H1 (cell line): ENCODE results near the gene ARHGEF7. TPM values are rescaled to one million over a fixed set of nuclear protein-coding genes. Genes with fewer than 3 reads are reported as not detected.

Experiments
- CTCF ChIA-PET: fragments of 300-600 bp; sonication (Branson Sonifier 250); formaldehyde crosslinking; loops from one replicate; lab custom pipeline; 2021; ENCODE audit not compliant: partially characterized antibody; lab: Charles Lee
- POLR2A ChIA-PET: fragments of 300-600 bp; sonication (Branson Sonifier 250); formaldehyde crosslinking; loops from one replicate; lab custom pipeline; 2021; ENCODE audit warnings: inconsistent platforms; ENCODE audit not compliant: partially characterized antibody; lab: Charles Lee
- DNase-seq, 2 experiments: peaks; one replicate each; pipeline versions ENCODE4 v3.0.0 to v3.0.0-alpha.2; 2010 to 2022; ENCODE audit warnings: low spot score in 2 of 2, low read depth in 1 of 2, mixed read lengths in 1 of 2
- FAIRE-seq: peaks from 2 replicates; lab custom pipeline; 2011; peaks lifted over from hg19 to GRCh38; lab: Jason Lieb, UNC
- H2AFZ ChIP-seq: 2 replicates; pipeline ENCODE4 v1.8.1; 2012; ENCODE audit warnings: low read length, inconsistent platforms
- H2AK5ac ChIP-seq: 2 replicates; pipeline ENCODE4 v1.6.1; 2013; ENCODE audit warnings: low read depth, low read length
- H2BK120ac ChIP-seq: replicated peaks from 2 replicates; pipeline ENCODE3; 2013; ENCODE audit warnings: low read depth, low read length, inconsistent platforms
- H2BK12ac ChIP-seq: 2 replicates; pipeline ENCODE4 v1.6.1; 2013; ENCODE audit warnings: low read depth, low read length
- H2BK15ac ChIP-seq: 2 replicates; pipeline ENCODE4 v1.6.1; 2013; ENCODE audit warnings: low read length
- H2BK20ac ChIP-seq: 2 replicates; pipeline ENCODE4 v1.6.1; 2013; ENCODE audit warnings: low read length
- H2BK5ac ChIP-seq: 2 replicates; pipeline ENCODE4 v1.6.1; 2013; ENCODE audit warnings: low read depth, low read length
- H3K14ac ChIP-seq: 2 replicates; pipeline ENCODE4 v1.6.1; 2013; ENCODE audit warnings: inconsistent platforms; ENCODE audit not compliant: insufficient read length
- H3K18ac ChIP-seq: 2 replicates; pipeline ENCODE4 v1.6.1; 2013; ENCODE audit warnings: low read length; ENCODE audit errors: extremely low read depth
- H3K23ac ChIP-seq: 2 replicates; pipeline ENCODE4 v1.6.1; 2013; ENCODE audit warnings: inconsistent platforms; ENCODE audit not compliant: insufficient read length
- H3K23me2 ChIP-seq: 2 replicates; pipeline ENCODE4 v1.6.1; 2013; ENCODE audit warnings: low read depth, low read length
- H3K27ac ChIP-seq: 2 replicates; pipeline ENCODE4 v1.6.1; 2011; ENCODE audit warnings: low read depth, low read length, inconsistent platforms
- H3K27me3 ChIP-seq, 4 experiments: replicated peaks in 1 of 4; 1 replicate in 1 of 4; 2 replicates in 3 of 4; pipeline versions ENCODE4 v1.6.1 to v1.8.1; 2011 to 2013; ENCODE audit warnings: low read length in 3 of 4, mild to moderate bottlenecking in 3 of 4, inconsistent platforms in 2 of 4, mixed read lengths in 2 of 4, moderate library complexity in 1 of 4; ENCODE audit not compliant: control insufficient read depth in 3 of 4, insufficient read depth in 3 of 4; ENCODE audit errors: extremely low read depth in 1 of 4
- H3K36me3 ChIP-seq, 4 experiments: 2 replicates each; pipeline versions ENCODE4 v1.6.1 to v1.8.1; 2011 to 2013; ENCODE audit warnings: mild to moderate bottlenecking in 4 of 4, low read length in 3 of 4, moderate library complexity in 2 of 4, control low read depth in 1 of 4, inconsistent platforms in 1 of 4; ENCODE audit not compliant: insufficient read depth in 4 of 4, control insufficient read depth in 2 of 4
- H3K4ac ChIP-seq: replicated peaks from 2 replicates; pipeline ENCODE3; 2013; ENCODE audit warnings: low read length, low read depth, mixed read lengths, inconsistent platforms; ENCODE audit not compliant: insufficient read length
- H3K4me1 ChIP-seq, 4 experiments: replicated peaks in 1 of 4; 1 replicate in 1 of 4; 2 replicates in 3 of 4; pipeline versions ENCODE4 v1.6.1 to v1.8.1; 2011 to 2013; ENCODE audit warnings: low read length in 3 of 4, inconsistent platforms in 2 of 4, mixed read lengths in 1 of 4; ENCODE audit not compliant: insufficient read depth in 4 of 4, control insufficient read depth in 3 of 4
- H3K4me2 ChIP-seq, 2 experiments: 2 replicates each; pipeline versions ENCODE4 v1.6.1 to v1.8.1; 2011 to 2013; ENCODE audit warnings: low read depth in 2 of 2, low read length in 2 of 2, control low read depth in 1 of 2, inconsistent platforms in 1 of 2, mild to moderate bottlenecking in 1 of 2; ENCODE audit not compliant: insufficient read depth in 1 of 2
- H3K4me3 ChIP-seq, 4 experiments: fragments of 200-600, 300-600 bp in 1 of 4; sonication (generic), shearing (Covaris generic), sonication (Bioruptor Twin) in 1 of 4; 2 replicates each; pipeline versions ENCODE4 v1.5.1 to v1.8.1; 2011 to 2016; ENCODE audit warnings: low read length in 4 of 4, low read depth in 3 of 4, control low read depth in 2 of 4, inconsistent platforms in 2 of 4, mild to moderate bottlenecking in 2 of 4, mixed read lengths in 1 of 4, moderate library complexity in 1 of 4; ENCODE audit not compliant: insufficient read depth in 2 of 4; ENCODE audit errors: extremely low read depth in 1 of 4
- H3K56ac ChIP-seq: replicated peaks from 2 replicates; pipeline ENCODE3; 2013; ENCODE audit warnings: low read depth, mild to moderate bottlenecking, mixed read lengths, low read length, inconsistent platforms; ENCODE audit not compliant: insufficient read length
- H3K79me1 ChIP-seq: 2 replicates; pipeline ENCODE4 v1.6.1; 2013; ENCODE audit warnings: low read depth, low read length, control low read depth
- H3K79me2 ChIP-seq, 2 experiments: 2 replicates each; pipeline versions ENCODE4 v1.6.1 to v1.8.1; 2012 to 2013; ENCODE audit warnings: low read length in 2 of 2, mild to moderate bottlenecking in 2 of 2, inconsistent platforms in 1 of 2; ENCODE audit not compliant: insufficient read depth in 2 of 2, control insufficient read depth in 1 of 2
- H3K9ac ChIP-seq, 4 experiments: replicated peaks in 1 of 4; 1 replicate in 1 of 4; 2 replicates in 3 of 4; pipeline versions ENCODE4 v1.6.1 to v1.8.1; 2011 to 2013; ENCODE audit warnings: low read depth in 3 of 4, low read length in 3 of 4, control low read depth in 2 of 4, mild to moderate bottlenecking in 2 of 4, moderate library complexity in 2 of 4, inconsistent platforms in 1 of 4; ENCODE audit errors: extremely low read depth in 1 of 4
- H3K9me3 ChIP-seq, 2 experiments: 2 replicates each; pipeline versions ENCODE4 v1.6.1 to v1.8.1; 2012 to 2013; ENCODE audit warnings: mild to moderate bottlenecking in 2 of 2, moderate library complexity in 2 of 2, control low read depth in 1 of 2, inconsistent platforms in 1 of 2, low read depth in 1 of 2, low read length in 1 of 2, mixed read lengths in 1 of 2; ENCODE audit not compliant: insufficient read depth in 2 of 2
- H4K20me1 ChIP-seq, 2 experiments: replicated peaks in 1 of 2; 2 replicates each; pipeline versions ENCODE3 to v1.8.1; 2011 to 2013; ENCODE audit warnings: inconsistent platforms in 2 of 2, low read length in 2 of 2, mild to moderate bottlenecking in 1 of 2; ENCODE audit not compliant: insufficient read depth in 2 of 2, control insufficient read depth in 1 of 2
- H4K5ac ChIP-seq: 2 replicates; pipeline ENCODE4 v1.6.1; 2013; ENCODE audit warnings: low read length, low read depth, mixed read lengths, inconsistent platforms; ENCODE audit not compliant: insufficient read length
- H4K8ac ChIP-seq: 2 replicates; pipeline ENCODE4 v1.8.0; 2013; ENCODE audit warnings: mild to moderate bottlenecking, moderate library complexity, low read length, inconsistent platforms; ENCODE audit not compliant: insufficient read depth; ENCODE audit errors: extremely low read depth
- H4K91ac ChIP-seq: replicated peaks from 2 replicates; pipeline ENCODE3; 2013; ENCODE audit warnings: low read length, mixed read lengths, inconsistent platforms; ENCODE audit not compliant: insufficient read length
- CHD1 ChIP-seq: IDR thresholded peaks from 2 replicates; pipeline ENCODE4 v1.6.1; 2012; ENCODE audit warnings: low read depth, low read length, improper control_type of control experiment
- EZH2 ChIP-seq: fragments of 200-600 bp; sonication (generic); IDR thresholded peaks from 2 replicates; pipeline ENCODE4 v1.7.1; 2012; ENCODE audit warnings: low read depth, mild to moderate bottlenecking, moderate library complexity, low read length, inconsistent platforms; ENCODE audit not compliant: severe bottlenecking
- GABPA ChIP-seq: IDR thresholded peaks from 2 replicates; pipeline ENCODE4 v1.6.1; 2011; ENCODE audit warnings: mild to moderate bottlenecking, low read length, moderate library complexity, borderline replicate concordance; ENCODE audit not compliant: insufficient read depth
- POLR2AphosphoS5 ChIP-seq: IDR thresholded peaks from 2 replicates; pipeline ENCODE4 v1.6.1; 2011; ENCODE audit warnings: low read depth, low read length
- RAD21 ChIP-seq, 2 experiments: IDR thresholded peaks in 1 of 2; conservative IDR thresholded peaks in 1 of 2; 2 replicates each; pipeline ENCODE4 v1.6.1; 2011; ENCODE audit warnings: low read depth in 2 of 2, low read length in 2 of 2, improper control_type of control experiment in 1 of 2, inconsistent platforms in 1 of 2, mild to moderate bottlenecking in 1 of 2, moderate library complexity in 1 of 2
- SIN3A ChIP-seq, 2 experiments: IDR thresholded peaks in 1 of 2; conservative IDR thresholded peaks in 1 of 2; 2 replicates each; pipeline ENCODE4 v1.6.1; 2011 to 2012; ENCODE audit warnings: low read length in 2 of 2, improper control_type of control experiment in 1 of 2, low read depth in 1 of 2, mild to moderate bottlenecking in 1 of 2
- SUZ12 ChIP-seq: fragments of 200-600 bp; sonication (generic); IDR thresholded peaks from 2 replicates; pipeline ENCODE4 v1.6.1; 2012; ENCODE audit warnings: mild to moderate bottlenecking, inconsistent platforms, low read length, moderate library complexity, mixed read lengths
- TCF12 ChIP-seq: IDR thresholded peaks from 2 replicates; pipeline ENCODE4 v1.6.1; 2011; ENCODE audit warnings: low read depth, mild to moderate bottlenecking, low read length
- TEAD4 ChIP-seq: IDR thresholded peaks from 2 replicates; pipeline ENCODE4 v1.6.1; 2012; ENCODE audit warnings: low read depth, low read length, inconsistent platforms, mixed read lengths
- USF2 ChIP-seq: IDR thresholded peaks from 2 replicates; pipeline ENCODE4 v1.6.1; 2011; ENCODE audit warnings: low read length, improper control_type of control experiment
- YY1 ChIP-seq: IDR thresholded peaks from 2 replicates; pipeline ENCODE4 v1.6.1; 2011; ENCODE audit warnings: low read depth, mild to moderate bottlenecking, low read length
- WGBS, 2 experiments: shearing (Covaris generic) in 1 of 2; methylation state at CpG; one replicate each; pipeline versions ENCODE4 v1.1.6 to v1.1.7; 2013 to 2015; ENCODE audit warnings: low lambda C conversion rate in 2 of 2, mixed read lengths in 2 of 2, inconsistent platforms in 1 of 2, low coverage in 1 of 2, missing lambda C conversion rate in 1 of 2; ENCODE audit not compliant: insufficient replicate concordance in 2 of 2, insufficient coverage in 1 of 2, insufficient read length in 1 of 2; ENCODE audit errors: extremely low coverage in 1 of 2, missing lambda C conversion rate in 1 of 2; 5-methylcytosine and 5-hydroxymethylcytosine counted together
- polyA plus RNA-seq, 7 experiments: library from polyadenylated mRNA; depleted of rRNA in 3 of 7; stranded (reverse) in 5 of 7; unstranded in 2 of 7; fragments of >200 nt in 5 of 7; fragments of 200-250 nt in 2 of 7; gene quantifications; 1 replicate in 5 of 7; 2 replicates in 1 of 7; 4 replicates in 1 of 7; pipeline versions ENCODE4 v1.2.1 to v1.2.3, GENCODE V29; 2011 to 2013; ENCODE audit warnings: missing spikeins in 2 of 7, mixed read lengths in 2 of 7
- total RNA-seq: library from RNA; stranded (reverse); fragmentation: NEBNext Ultra II Directional; extraction: Animal tissue kit (Norgen Biotek cat#: 25700); gene quantifications from 2 replicates; pipeline ENCODE4 v1.2.1, GENCODE V29; 2021
- TF ChIP-seq, protein P1 (sequence below): IDR thresholded peaks from 2 replicates; pipeline ENCODE4 v1.6.1; 2012; ENCODE audit warnings: inconsistent platforms

The ARHGEF7 gene
- total and polyA plus RNA-seq, 2 of the 8 experiments (the other 6 are each of a cell fraction or from before 2014, with no cell fraction given), result 26.2 to 56.5 TPM

GRCh38 chr13:111263566-111263965 is 148.5 kb downstream of the ARHGEF7 start:
- Histone ChIP-seq H4K8ac (no peak overlapping the region), H4K20me1 (peaks cover 3 to 6% of the 10 kb centered on the region in 2 experiments), H3K18ac (no peak overlapping the region), H3K9ac (no peak overlapping the region), H2BK20ac (no peak overlapping the region), H2BK5ac (no peak overlapping the region), H2BK12ac (no peak overlapping the region), H2AFZ (no peak overlapping the region), H3K9me3 (no peaks in the 10 kb centered on the region), H3K27ac (no peak overlapping the region), H3K23me2 (no peaks in the 10 kb centered on the region), H3K4me2 (no peak overlapping the region), H3K27me3 (no peaks in the 10 kb centered on the region), H2BK15ac (no peak overlapping the region), H3K4ac (no peak overlapping the region), H4K91ac (no peak overlapping the region), H2BK120ac (no peak overlapping the region), H3K79me1 (no peaks in the 10 kb centered on the region; the same call in none of the 2 replicates), H4K5ac (no peak overlapping the region), H3K36me3 (peaks cover 0 to 9% (median 1%) of the 10 kb centered on the region in 4 experiments; a peak in 5 of 8 replicates), H3K4me1 (peaks cover 0 to 9% (median 5%) of the 10 kb centered on the region in 4 experiments; a peak in 4 of 7 replicates), H3K23ac (no peak overlapping the region), H3K4me3 (no peak overlapping the region), H3K56ac (no peak overlapping the region), H2AK5ac (no peak overlapping the region), H3K14ac (no peak overlapping the region), H3K79me2 (peaks cover 0 to 7% of the 10 kb centered on the region in 2 experiments; a peak in 1 of 4 replicates)
- POLR2A ChIA-PET, result no interaction called here
- DNase-seq (peak in 1 of 2 experiments; percentile 17), FAIRE-seq (no peak)
- WGBS, 2 experiments, result 93% methylated on average over 3 of the region's 3 CpGs; no CpG with 5 or more reads in 1 of the 2 experiments
- CTCF ChIA-PET, result interaction anchor here (1.0 kb wide), 1 partner anchor 140 kb away, joined by 3 read pairs; no protein-coding TSS in a partner anchor
- TF ChIP-seq TCF12 (no peak), EZH2 (no peak), CHD1 (no peak), YY1 (no peak), SUZ12 (no peak), RAD21 (IDR thresholded peaks at IDR 0.05 in 1 of 2, conservative IDR thresholded peaks at IDR 0.05 in 1 of 2; ENCODE audit: low read depth in 2 of 2, low read length in 2 of 2) (no peak), GABPA (no peak), TEAD4 (no peak), POLR2AphosphoS5 (no peak), USF2 (no peak), SIN3A (conservative IDR thresholded peaks at IDR 0.05 in 1 of 2, IDR thresholded peaks at IDR 0.05 in 1 of 2; ENCODE audit: low read depth in 1 of 2, low read length in 2 of 2) (no peak)
- TF ChIP-seq, protein P1, sequence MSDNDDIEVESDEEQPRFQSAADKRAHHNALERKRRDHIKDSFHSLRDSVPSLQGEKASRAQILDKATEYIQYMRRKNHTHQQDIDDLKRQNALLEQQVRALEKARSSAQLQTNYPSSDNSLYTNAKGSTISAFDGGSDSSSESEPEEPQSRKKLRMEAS, result no peak
